ENCODE results near the gene PTGER1. TPM values are rescaled to one million over a fixed set of nuclear protein-coding genes. Genes with fewer than 3 reads are reported as not detected.
"Not testable (repeated sequence)": the region's sequence is repeated elsewhere in the genome, so short reads cannot be mapped to it uniquely, and the experiment has no call there.

Gene PTGER1
- total RNA-seq, 1 experiment from 2014 or later: 2.2 TPM

DNA sequence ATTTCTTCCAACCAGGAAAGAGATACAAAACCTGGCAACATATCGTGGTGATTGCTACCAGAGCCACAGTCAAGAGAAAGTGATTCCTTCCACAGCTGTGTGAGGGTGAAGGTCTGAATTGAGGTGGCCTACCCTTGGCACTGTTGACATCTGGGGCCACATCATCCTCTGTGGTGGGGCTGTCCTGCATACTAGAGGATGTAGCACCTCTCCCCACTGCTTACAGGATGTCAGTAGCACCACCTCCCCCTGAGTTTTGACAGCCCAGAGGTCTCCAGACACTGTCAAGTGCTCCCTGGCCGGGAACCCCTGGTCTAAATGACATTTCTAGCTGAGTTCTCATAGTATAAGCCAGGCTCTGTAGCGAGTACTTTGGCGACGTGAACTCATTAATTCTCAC lies 15.5 kb downstream of the PTGER1 start:
- Histone ChIP-seq H3K9ac (ENCODE audit: low read length) (no peak overlapping the region), H3K4me1 (ENCODE audit: insufficient read depth, low read length) (no peaks in the 10 kb centered on the region), H3K4me2 (ENCODE audit: low read length) (no peak overlapping the region), H3K27me3 (ENCODE audit: low read length) (no peaks in the 10 kb centered on the region), H4K20me1 (ENCODE audit: low read length) (no peaks in the 10 kb centered on the region), H3F3A (ENCODE audit: low read length, unreplicated experiment) (no peaks in the 10 kb centered on the region), H3K4me3 (ENCODE audit: low read length) (no peak overlapping the region), H3K27ac (ENCODE audit: low read length) (no peak overlapping the region), H3K9me3 (ENCODE audit: low read length) (no peaks in the 10 kb centered on the region), H3K79me2 (ENCODE audit: low read length) (no peaks in the 10 kb centered on the region), H3K36me3 (ENCODE audit: low read depth, low read length) (peaks cover 31% of the 10 kb centered on the region), H2AFZ (ENCODE audit: low read length) (no peak overlapping the region), H3K9me2 (replicated peaks; ENCODE audit: low read length) (no peaks in the 10 kb centered on the region)
- intact Hi-C loops (cut with micrococcal nuclease): no loop called here
- CTCF ChIA-PET: no interaction called here
- no peak for ATAC-seq
- TF ChIP-seq CTCF (conservative IDR thresholded peaks at IDR 0.05; ENCODE audit: low read depth, low read length) (no peak), EZH2 (IDR thresholded peaks at IDR 0.05; ENCODE audit: low read length, unreplicated experiment) (no peak), EZH2phosphoT487 (IDR thresholded peaks at IDR 0.05; ENCODE audit: borderline replicate concordance, low read length) (no peak)
- no peak for DNase-seq
- POLR2A ChIA-PET (ENCODE audit: unreplicated experiment): no interaction called here
- no TSS peak for BruUV-seq (replicated peaks)

GRCh38 chr19:14452303-14452702 lies 22.9 kb downstream of the PTGER1 start:
- H3K79me2 ChIP-seq (ENCODE audit: low read length); DNase-seq; CTCF ChIA-PET; BruUV-seq (replicated peaks); intact Hi-C loops (cut with micrococcal nuclease); H3K4me2 ChIP-seq (ENCODE audit: low read length); ATAC-seq; H4K20me1 ChIP-seq (ENCODE audit: low read length); H3K9me2 ChIP-seq (replicated peaks; ENCODE audit: low read length); H3F3A ChIP-seq (ENCODE audit: low read length, unreplicated experiment); H3K9me3 ChIP-seq (ENCODE audit: low read length); H3K27ac ChIP-seq (ENCODE audit: low read length); H3K9ac ChIP-seq (ENCODE audit: low read length); H3K27me3 ChIP-seq (ENCODE audit: low read length); H3K4me3 ChIP-seq (ENCODE audit: low read length); H2AFZ ChIP-seq (ENCODE audit: low read length); H3K4me1 ChIP-seq (ENCODE audit: insufficient read depth, low read length); POLR2A ChIA-PET (ENCODE audit: unreplicated experiment): not testable (repeated sequence)
- H3K36me3 ChIP-seq (ENCODE audit: low read depth, low read length): peaks cover 45% of the 10 kb centered on the region

DNA sequence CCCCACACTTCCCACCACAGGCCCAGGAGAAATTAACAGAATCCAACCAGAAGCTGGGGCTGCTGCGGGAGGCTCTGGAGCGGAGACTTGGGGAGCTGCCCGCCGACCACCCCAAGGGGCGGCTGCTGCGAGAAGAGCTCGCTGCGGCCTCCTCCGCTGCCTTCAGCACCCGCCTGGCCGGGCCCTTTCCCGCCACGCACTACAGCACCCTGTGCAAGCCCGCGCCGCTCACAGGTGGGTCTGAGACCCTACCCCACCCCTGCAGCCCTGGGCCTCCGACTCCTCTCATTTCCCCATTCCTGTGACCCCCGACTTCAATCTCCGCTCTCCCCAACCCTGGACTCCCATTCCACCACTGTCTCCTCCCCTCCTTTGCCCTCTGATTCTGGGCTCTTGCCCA lies 24.3 kb downstream of the PTGER1 start:
- TF ChIP-seq EZH2phosphoT487 (IDR thresholded peaks at IDR 0.05; ENCODE audit: borderline replicate concordance, low read length) (no peak), EZH2 (IDR thresholded peaks at IDR 0.05; ENCODE audit: low read length, unreplicated experiment) (no peak), CTCF (conservative IDR thresholded peaks at IDR 0.05; ENCODE audit: low read depth, low read length) (no peak)
- Histone ChIP-seq H3F3A (ENCODE audit: low read length, unreplicated experiment) (no peaks in the 10 kb centered on the region), H3K9ac (ENCODE audit: low read length) (no peak overlapping the region), H3K79me2 (ENCODE audit: low read length) (no peaks in the 10 kb centered on the region), H3K9me3 (ENCODE audit: low read length) (no peaks in the 10 kb centered on the region), H3K27me3 (ENCODE audit: low read length) (no peaks in the 10 kb centered on the region), H3K4me3 (ENCODE audit: low read length) (no peak overlapping the region), H2AFZ (ENCODE audit: low read length) (no peak overlapping the region), H4K20me1 (ENCODE audit: low read length) (no peaks in the 10 kb centered on the region), H3K27ac (ENCODE audit: low read length) (no peak overlapping the region), H3K9me2 (replicated peaks; ENCODE audit: low read length) (no peaks in the 10 kb centered on the region), H3K4me2 (ENCODE audit: low read length) (no peak overlapping the region), H3K36me3 (ENCODE audit: low read depth, low read length) (peaks cover 53% of the 10 kb centered on the region), H3K4me1 (ENCODE audit: insufficient read depth, low read length) (no peaks in the 10 kb centered on the region; the same call in 1 of the 2 replicates)
- DNase-seq: no peak
- intact Hi-C loops (cut with micrococcal nuclease): no loop called here
- ChIA-PET CTCF (no interaction called here), POLR2A (ENCODE audit: unreplicated experiment) (no interaction called here)
- BruUV-seq (replicated peaks): no TSS peak
- ATAC-seq: no peak
